HG02970 (cell line): Measurements from ENCODE around the gene STX1A.

Experiments used
- ATAC-seq: cut with Tn5 transposase; IDR thresholded peaks from one replicate; pipeline ENCODE4 v1.9.1; 2021; ENCODE audit warnings: mild to moderate bottlenecking, moderate library complexity, moderate number of reproducible peaks; ENCODE audit not compliant: unreplicated experiment, low FRiP score

The STX1A gene

GRCh38 chr7:73718905-73719805 is at the start of gene STX1A:
Gene STX1A (minus strand): TSS chr7:73719669. CDS start chr7:73719631, 38 bp downstream.
- ATAC-seq = peak; percentile 65

GRCh38 chr7:73768641-73769480 is 49.4 kb upstream of the STX1A start:
- no peak for ATAC-seq

DNA sequence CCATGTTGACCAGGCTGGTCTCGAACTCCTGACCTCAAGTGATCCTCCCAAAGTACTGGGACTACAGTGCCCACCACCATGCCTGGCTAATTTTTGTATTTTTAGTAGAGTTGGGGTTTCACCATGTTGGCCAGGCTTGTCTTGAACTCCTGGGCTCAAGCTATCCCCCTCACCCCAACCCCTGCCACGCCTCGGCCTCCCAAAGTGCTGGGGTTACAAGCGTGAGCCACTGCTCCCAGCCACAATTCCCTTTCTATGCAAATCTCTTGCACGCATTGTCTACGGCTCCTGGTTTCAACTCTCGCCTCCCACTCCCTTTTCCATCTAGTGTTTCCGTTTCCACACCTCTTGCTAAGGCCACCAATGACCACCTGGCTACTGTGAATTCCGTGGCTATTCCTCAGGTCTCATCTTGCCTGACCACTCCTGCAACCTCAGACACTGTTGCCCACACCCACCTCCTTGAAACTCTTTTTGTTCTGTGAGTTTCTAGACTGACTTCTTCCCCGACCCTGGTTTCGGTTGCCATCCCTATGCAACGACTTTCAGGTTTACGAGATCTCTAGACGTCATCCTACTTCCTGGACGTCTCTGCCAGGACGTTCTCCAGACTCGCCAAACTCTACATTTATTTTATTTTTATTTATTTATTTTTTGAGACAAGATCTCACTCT is 47.2 kb upstream of the STX1A start:
- no peak for ATAC-seq

GRCh38 chr7:73762659-73762999 is 43.2 kb upstream of the STX1A start:
- ATAC-seq = no peak

GRCh38 chr7:73761854-73762658 is 42.6 kb upstream of the STX1A start:
- ATAC-seq = no peak

DNA sequence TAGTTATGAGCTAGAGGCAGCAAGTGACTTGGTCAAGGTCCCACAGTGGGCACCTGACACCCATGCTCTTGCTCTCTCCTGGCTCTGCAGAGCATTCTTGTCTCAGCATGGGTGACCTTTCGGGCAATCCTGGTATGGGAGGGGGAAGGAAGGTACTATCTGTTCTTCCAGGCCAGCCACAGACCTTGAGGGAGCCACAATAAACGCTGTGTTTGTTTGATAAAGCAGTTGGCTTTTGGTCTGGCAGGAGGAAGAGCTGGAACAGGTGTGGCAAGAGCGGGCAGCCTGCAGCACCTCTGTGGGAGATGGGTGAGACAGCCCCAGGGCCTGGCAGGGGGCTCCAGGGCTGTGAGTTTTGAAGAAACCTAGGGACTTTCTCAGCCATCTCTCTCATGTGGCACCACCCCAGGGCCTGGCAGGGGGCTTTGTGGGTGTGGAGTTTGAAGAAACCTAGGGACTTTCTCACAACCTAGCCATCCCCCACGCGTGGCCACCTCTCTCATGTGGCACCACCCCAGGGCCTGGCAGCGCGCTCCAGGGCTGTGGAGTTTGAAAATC is 39.2 kb upstream of the STX1A start:
- no peak for ATAC-seq

- ATAC-seq = no peak
Measured at GRCh38 chr7:73749931-73750776, 30.7 kb upstream of the STX1A start.

DNA sequence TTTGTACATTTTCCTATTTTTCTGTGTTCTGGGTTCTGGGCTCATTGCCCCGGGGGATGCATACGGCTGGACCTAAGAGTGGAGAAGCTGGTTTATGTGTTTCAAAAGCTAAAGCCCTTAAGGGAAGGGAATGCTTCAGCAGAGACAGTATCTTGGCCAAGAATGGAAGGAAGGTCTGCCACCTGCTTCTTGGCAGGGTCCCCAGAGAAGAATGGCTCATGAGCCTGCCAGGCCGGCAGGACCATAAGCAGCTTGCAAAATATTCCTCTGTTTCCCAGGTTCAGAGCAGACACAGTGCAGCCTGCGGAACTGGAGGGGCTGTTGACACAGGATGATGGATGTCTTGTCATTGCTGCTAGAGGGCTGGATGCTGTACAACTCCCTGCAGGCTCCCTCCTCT is 26.9 kb upstream of the STX1A start:
- ATAC-seq = no peak

DNA sequence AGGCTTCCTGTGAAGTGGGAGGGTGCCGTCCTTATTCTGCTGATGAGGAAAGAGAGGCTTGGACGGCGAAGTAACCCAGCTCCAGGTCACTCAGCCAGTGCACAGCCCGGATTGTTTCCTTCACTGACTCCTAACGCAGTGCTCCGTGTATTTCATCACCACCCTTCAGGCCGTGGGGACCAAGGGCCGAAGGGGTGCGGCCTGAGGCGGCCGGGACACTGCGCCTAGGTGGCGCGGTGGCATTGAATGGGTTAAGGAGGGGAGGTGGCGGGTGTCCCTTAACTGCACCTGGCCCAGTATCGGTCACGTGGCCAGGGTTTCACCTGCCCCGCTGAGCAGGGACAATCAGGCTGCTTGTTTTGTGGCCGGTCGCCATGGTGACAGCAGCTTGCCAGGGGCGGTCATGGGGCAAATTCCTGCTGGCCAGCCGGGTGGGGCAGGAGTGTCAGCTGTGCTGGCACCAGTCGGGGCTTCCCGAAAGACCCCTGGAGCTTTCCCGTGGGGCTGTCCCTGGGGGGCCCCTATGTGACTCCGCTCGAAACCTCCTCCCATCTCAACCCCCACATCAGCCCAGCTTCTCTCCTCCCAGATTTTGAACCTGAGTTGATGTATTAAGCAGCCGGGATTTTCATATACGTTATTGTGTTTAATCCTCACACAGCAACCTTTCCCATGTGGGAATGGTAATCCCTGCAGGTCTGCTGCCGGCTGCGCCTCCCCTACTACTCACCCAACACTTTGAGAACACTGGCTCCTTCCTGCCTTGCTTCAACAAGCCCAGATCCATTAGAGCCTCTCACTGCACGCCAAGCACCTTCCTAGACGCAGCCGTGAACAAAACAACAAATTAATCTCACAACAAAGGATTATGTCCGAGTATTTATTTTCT is 23.5 kb upstream of the STX1A start:
- no peak for ATAC-seq

DNA sequence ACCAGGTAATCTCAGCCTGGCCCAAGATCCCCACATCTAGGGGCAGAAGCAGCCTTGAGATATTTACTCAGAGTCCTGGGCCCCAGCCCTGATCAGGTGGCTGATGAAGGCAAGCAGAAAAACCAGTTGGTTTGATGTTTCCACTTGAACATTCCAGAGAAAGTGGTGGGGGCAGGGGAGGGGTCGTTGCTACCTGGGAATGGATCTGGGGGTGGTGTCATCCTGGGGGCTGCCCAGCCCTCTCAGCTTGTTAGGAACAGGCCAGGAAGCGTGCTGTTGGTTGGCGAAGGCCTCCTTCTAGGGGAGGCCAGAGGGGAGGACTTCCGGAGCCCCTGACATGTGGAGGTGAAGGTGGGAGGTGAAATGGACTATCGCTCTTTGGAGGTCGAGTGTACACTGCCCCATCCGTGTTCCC is 22.9 kb upstream of the STX1A start:
- ATAC-seq = no peak

- no peak for ATAC-seq
Measured at GRCh38 chr7:73741600-73741999, 22.1 kb upstream of the STX1A start.

- no peak for ATAC-seq
Measured at GRCh38 chr7:73740771-73741170, 21.3 kb upstream of the STX1A start.

DNA sequence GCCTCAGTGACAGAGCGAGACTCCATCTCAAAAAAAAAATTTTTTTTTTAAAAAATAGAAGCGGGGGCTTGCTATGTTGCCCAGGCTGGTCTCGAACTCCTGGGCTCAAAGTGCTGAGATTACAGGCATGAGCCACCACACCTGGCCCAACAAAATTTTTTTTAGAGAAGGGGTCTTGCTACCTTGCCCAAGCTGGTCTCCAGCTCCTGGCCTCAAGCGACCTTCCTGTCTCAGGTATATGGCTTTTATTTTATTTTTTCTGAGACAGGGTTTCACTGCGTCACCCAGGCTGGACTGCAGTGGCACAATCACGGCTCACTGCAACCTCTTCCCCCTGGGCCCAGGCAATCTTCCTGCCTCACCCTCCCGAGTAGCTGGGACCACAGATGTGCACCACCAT is 20.7 kb upstream of the STX1A start:
- no peak for ATAC-seq

DNA sequence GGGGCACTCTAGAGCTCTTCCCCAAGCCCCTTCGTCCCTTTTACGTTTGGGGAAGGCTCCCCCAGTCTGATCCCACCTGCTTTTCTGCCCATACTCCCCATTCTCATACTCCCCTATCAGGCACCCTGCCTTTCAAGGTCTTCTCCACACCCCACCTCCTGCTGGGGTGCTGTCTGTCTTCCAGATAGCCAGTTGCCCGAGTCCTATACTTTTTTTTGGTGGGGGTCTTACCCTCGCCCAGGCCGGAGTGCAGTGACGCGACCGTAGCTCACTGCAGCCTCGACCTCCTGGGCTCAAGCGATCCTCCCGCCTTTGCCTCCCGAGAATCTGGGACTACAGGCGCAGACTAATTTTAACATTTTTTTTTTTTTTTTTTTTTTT is 19.9 kb upstream of the STX1A start:
- no peak for ATAC-seq

- ATAC-seq = peak; percentile 82
Measured at GRCh38 chr7:73738612-73739386, 19.3 kb upstream of the STX1A start, which contains the start of gene ABHD11. Gene ABHD11 (minus strand): TSS chr7:73738802. CDS start chr7:73738770, 32 bp downstream.

GRCh38 chr7:73738220-73738611 is 18.7 kb upstream of the STX1A start:
- ATAC-seq = no peak
